Pancreas (tissue), 10 donors: Measurements from ENCODE around the gene PDCD10. TPM values are rescaled to one million over a fixed set of nuclear protein-coding genes. Genes with fewer than 3 reads are reported as not detected.

Source experiments
- ATAC-seq, 4 donors: fragments of 200-7000 bp; cut with Tn5 transposase; one replicate each; pipeline versions ENCODE4 v1.8.0 to v1.9.1; 2020; ENCODE audit warnings: mild to moderate bottlenecking in 4 of 4, moderate library complexity in 4 of 4
- DNase-seq, 6 donors: peaks; one replicate each; pipeline ENCODE4 v3.0.0-alpha.2; 2020
- FAIRE-seq: peaks from 2 replicates; lab custom pipeline; 2012; peaks lifted over from hg19 to GRCh38; lab: Jason Lieb, UNC
- H3K27ac ChIP-seq, 4 donors: fragments of 200-600 bp; sonication (generic); 1 replicate in 3 of 4; 2 replicates in 1 of 4; pipeline versions ENCODE4 v1.5.0 to v1.8.0; 2020
- H3K27me3 ChIP-seq, 4 donors: fragments of 200-600 bp; one replicate each; pipeline ENCODE4 v1.8.0; 2021
- H3K36me3 ChIP-seq, 3 donors: fragments of 200-600 bp; sonication (generic) in 1 of 3; one replicate each; pipeline versions ENCODE4 v1.5.0 to v1.8.0; 2020 to 2021
- H3K4me1 ChIP-seq, 3 donors: fragments of 200-600 bp; one replicate each; pipeline ENCODE4 v1.8.0; 2021
- H3K4me3 ChIP-seq, 4 donors: fragments of 200-600 bp; sonication (generic) in 2 of 4; one replicate each; pipeline versions ENCODE4 v1.5.0 to v1.8.0; 2020 to 2021
- H3K9me3 ChIP-seq, 4 donors: fragments of 200-600 bp; one replicate each; pipeline ENCODE4 v1.8.0; 2021
- CTCF ChIP-seq, 4 donors: fragments of 200-600 bp; sonication (generic) in 3 of 4; IDR thresholded peaks; one replicate each; pipeline versions ENCODE4 v1.5.0 to v1.8.0; 2021; ENCODE audit warnings: antibody characterized with exemption in 4 of 4
- WGBS, 2 donors: extraction: QIAGEN DNeasy Blood & Tissue Kit; methylation state at CpG; one replicate each; pipeline ENCODE4 v1.1.7; 2013; 5-methylcytosine and 5-hydroxymethylcytosine counted together
- intact Hi-C, 3 donors: fragments of 100-400 bp; cut with DNase I; formaldehyde crosslinking; loops; one replicate each; pipeline versions ENCODE4 v1.11.1 to v1.14.2; 2022
- polyA plus RNA-seq, 2 donors: library from polyadenylated mRNA; stranded (reverse); fragments of 200-250 nt; gene quantifications; one replicate each; pipeline ENCODE4 v1.2.3, GENCODE V29; 2013
- total RNA-seq, 6 donors: library from RNA; stranded (reverse); fragmentation: NEBNext Ultra II Directional in 4 of 6; extraction: Animal tissue kit (Norgen Biotek cat#: 25700) in 4 of 6; gene quantifications; one replicate each; pipeline versions ENCODE4 v1.2.1 to v1.2.4, GENCODE V29; 2021 to 2023
- donor health status: healthy with polysubstance abuse.
- donor health status: DM: no; HTN: no; CAD: no; lungs with moderate emphysema.
- donor health status: DM: no; HTN: no; CAD: no.
- donor health status: control.
- donor health status: control.
- donor health status: Bipolar disorder and iron deficiency.
- donor health status: DM: yes; HTN: yes; CAD: no.
- donor health status: DM: no; HTN: no; CAD: no.
- donor health status: DM: no; HTN: no; CAD: no.
- donor health status: DM: yes; HTN: yes; CAD: no.

The PDCD10 gene
- total and polyA plus RNA-seq, 8 donors = 10.8 to 24.5 (median 15.6) TPM

GRCh38 chr3:167754049-167754448 lies 19.4 kb upstream of the PDCD10 start:
- H3K4me3 ChIP-seq = no peak overlapping the region
- H3K27ac ChIP-seq = no peak overlapping the region
- no peak for TF ChIP-seq CTCF (IDR thresholded peaks at IDR 0.05)
- DNase-seq = no peak
- FAIRE-seq = no peak
- no peaks in the 10 kb centered on the region for H3K27me3 ChIP-seq
- intact Hi-C loops = no loop called here
- H3K9me3 ChIP-seq = no peaks in the 10 kb centered on the region
- no peaks in the 10 kb centered on the region for H3K36me3 ChIP-seq
- ATAC-seq = no peak
- H3K4me1 ChIP-seq = no peaks in the 10 kb centered on the region

- no peak overlapping the region for H3K4me3 ChIP-seq
- FAIRE-seq (no peak), ATAC-seq (peak in 3 of 4 donors; percentile 35 to 55 (median 37))
Observed at GRCh38 chr3:167750272-167750971, 15.7 kb upstream of the PDCD10 start.

GRCh38 chr3:167749728-167750127 lies 15.0 kb upstream of the PDCD10 start:
- Histone ChIP-seq H3K27ac (no peak overlapping the region), H3K36me3 (no peaks in the 10 kb centered on the region), H3K4me1 (peaks cover 0 to 7% (median 0%) of the 10 kb centered on the region in 3 donors), H3K4me3 (no peak overlapping the region), H3K9me3 (no peaks in the 10 kb centered on the region), H3K27me3 (no peaks in the 10 kb centered on the region)
- DNase-seq (no peak), ATAC-seq (no peak), FAIRE-seq (no peak)
- WGBS, 2 donors = 92 to 96% methylated on average over 2 of the region's 2 CpGs
- TF ChIP-seq CTCF (IDR thresholded peaks at IDR 0.05) = no peak
- intact Hi-C loops = no loop called here

More at GRCh38 chr3:167750272-167750971, 15.7 kb upstream of the PDCD10 start:
- no peaks in the 10 kb centered on the region for H3K9me3 ChIP-seq
- peaks cover 0 to 7% (median 0%) of the 10 kb centered on the region in 3 donors for H3K4me1 ChIP-seq
- H3K36me3 ChIP-seq = no peaks in the 10 kb centered on the region
- intact Hi-C loops = no loop called here
- H3K27ac ChIP-seq = no peak overlapping the region
- 66 to 78% methylated on average over 3 of the region's 3 CpGs for WGBS, 2 donors
- DNase-seq = no peak
- no peak for TF ChIP-seq CTCF (IDR thresholded peaks at IDR 0.05)
- H3K27me3 ChIP-seq = no peaks in the 10 kb centered on the region

- no peaks in the 10 kb centered on the region for H3K27me3 ChIP-seq
- no peak for ATAC-seq
- H3K4me3 ChIP-seq = no peak overlapping the region
- intact Hi-C loops = no loop called here
- H3K36me3 ChIP-seq = no peaks in the 10 kb centered on the region
- no peaks in the 10 kb centered on the region for H3K9me3 ChIP-seq
- no peak for TF ChIP-seq CTCF (IDR thresholded peaks at IDR 0.05)
- H3K4me1 ChIP-seq = peaks cover 0 to 7% (median 0%) of the 10 kb centered on the region in 3 donors
- no peak overlapping the region for H3K27ac ChIP-seq
- DNase-seq = no peak
- FAIRE-seq = no peak
Observed at GRCh38 chr3:167749209-167749608, 14.5 kb upstream of the PDCD10 start.

GRCh38 chr3:167743799-167744198 lies 9.1 kb upstream of the PDCD10 start:
- intact Hi-C loops = no loop called here
- WGBS, 2 donors = 96 to 97% methylated on average over 2 of the region's 2 CpGs
- no peak for TF ChIP-seq CTCF (IDR thresholded peaks at IDR 0.05)
- H3K9me3 ChIP-seq = no peaks in the 10 kb centered on the region
- no peak overlapping the region for H3K4me3 ChIP-seq
- peaks cover under 1 to 18% (median 3%) of the 10 kb centered on the region in 3 donors for H3K4me1 ChIP-seq
- no peaks in the 10 kb centered on the region for H3K27me3 ChIP-seq
- ATAC-seq = no peak
- no peak for FAIRE-seq
- no peaks in the 10 kb centered on the region for H3K36me3 ChIP-seq
- H3K27ac ChIP-seq = no peak overlapping the region
- no peak for DNase-seq
